Fibroblast of lung (primary cell): Measurements from ENCODE around the gene SYNJ1. TPM values are rescaled to one million over a fixed set of nuclear protein-coding genes. Genes with fewer than 3 reads are reported as not detected.
"Not testable (repeated sequence)": the region's sequence is repeated elsewhere in the genome, so short reads cannot be mapped to it uniquely, and the experiment has no call there.

Experiments
- DNase-seq, 2 donors: peaks; one replicate each; pipeline versions ENCODE4 v3.0.0 to v3.0.0-alpha.2; 2010; ENCODE audit warnings: low read depth in 2 of 2
- H2AFZ ChIP-seq: 2 replicates; pipeline ENCODE4 v1.5.1; 2012; ENCODE audit warnings: low read length, control low read depth, inconsistent platforms
- H3K27ac ChIP-seq: 2 replicates; pipeline ENCODE4 v1.5.1; 2011; ENCODE audit warnings: low read length, control low read depth; ENCODE audit not compliant: insufficient read depth
- H3K27me3 ChIP-seq: 2 replicates; pipeline ENCODE4 v1.5.1; 2011; ENCODE audit warnings: mild to moderate bottlenecking, low read length; ENCODE audit not compliant: control insufficient read depth, insufficient read depth
- H3K36me3 ChIP-seq: 2 replicates; pipeline ENCODE4 v1.5.1; 2011; ENCODE audit warnings: low read length; ENCODE audit not compliant: control insufficient read depth, insufficient read depth
- H3K4me1 ChIP-seq: 2 replicates; pipeline ENCODE4 v1.5.1; 2011; ENCODE audit warnings: low read length; ENCODE audit not compliant: control insufficient read depth, insufficient read depth; ENCODE audit errors: extremely low read depth
- H3K4me2 ChIP-seq: 2 replicates; pipeline ENCODE4 v1.5.1; 2011; ENCODE audit warnings: low read length, control low read depth; ENCODE audit not compliant: insufficient read depth; ENCODE audit errors: extremely low read depth
- H3K4me3 ChIP-seq, 4 experiments: fragments of 200-600 bp in 1 of 4; sonication (generic) in 1 of 4; replicated peaks in 1 of 4; 2 replicates each; pipeline ENCODE4 v1.5.1; 2011 to 2016; ENCODE audit warnings: low read length in 4 of 4, low read depth in 3 of 4, mild to moderate bottlenecking in 3 of 4, control low read depth in 2 of 4, inconsistent platforms in 1 of 4, mixed read lengths in 1 of 4; ENCODE audit not compliant: insufficient read depth in 1 of 4; ENCODE audit errors: control extremely low read depth in 1 of 4
- H3K79me2 ChIP-seq: 2 replicates; pipeline ENCODE4 v1.5.1; 2012; ENCODE audit warnings: mild to moderate bottlenecking, low read length, inconsistent platforms; ENCODE audit not compliant: control insufficient read depth, insufficient read depth
- H3K9ac ChIP-seq: 2 replicates; pipeline ENCODE4 v1.5.1; 2011; ENCODE audit warnings: mild to moderate bottlenecking, low read length, control low read depth; ENCODE audit not compliant: insufficient read depth
- H3K9me3 ChIP-seq: 2 replicates; pipeline ENCODE4 v1.5.1; 2012; ENCODE audit warnings: low read depth, low read length; ENCODE audit not compliant: control insufficient read depth, insufficient read depth
- H4K20me1 ChIP-seq: 2 replicates; pipeline ENCODE4 v1.5.1; 2011; ENCODE audit warnings: low read length; ENCODE audit not compliant: control insufficient read depth, insufficient read depth; ENCODE audit errors: extremely low read depth
- EZH2 ChIP-seq: IDR thresholded peaks from 2 replicates; pipeline ENCODE4 v1.5.1; 2012; ENCODE audit warnings: low read length, control low read depth, mild to moderate bottlenecking; ENCODE audit errors: missing control alignments
- polyA plus RNA-seq, 2 donors: library from polyadenylated mRNA; depleted of rRNA in 1 of 2; stranded (reverse) in 1 of 2; unstranded in 1 of 2; fragments of >200 nt; gene quantifications; 2 replicates each; pipeline ENCODE4 v1.2.1, GENCODE V29; 2011 to 2012; ENCODE audit warnings: missing spikeins in 1 of 2
- total RNA-seq: library from RNA; depleted of rRNA; stranded (reverse); fragments of >200 nt; gene quantifications from 2 replicates; pipeline ENCODE4 v1.2.1, GENCODE V29; 2014
- TF ChIP-seq, protein P1 (sequence below), 2 donors: IDR thresholded peaks in 1 of 2; conservative IDR thresholded peaks in 1 of 2; 1 replicate in 1 of 2; 2 replicates in 1 of 2; pipeline ENCODE4 v1.5.1; 2011 to 2012; ENCODE audit warnings: low read length in 2 of 2, control low read depth in 1 of 2, inconsistent platforms in 1 of 2, low read depth in 1 of 2, mild to moderate bottlenecking in 1 of 2

The SYNJ1 gene
- total and polyA plus RNA-seq, 2 donors (not counting 1 experiment from before 2014, with no cell fraction given) = 6.1 to 10.4 TPM

DNA sequence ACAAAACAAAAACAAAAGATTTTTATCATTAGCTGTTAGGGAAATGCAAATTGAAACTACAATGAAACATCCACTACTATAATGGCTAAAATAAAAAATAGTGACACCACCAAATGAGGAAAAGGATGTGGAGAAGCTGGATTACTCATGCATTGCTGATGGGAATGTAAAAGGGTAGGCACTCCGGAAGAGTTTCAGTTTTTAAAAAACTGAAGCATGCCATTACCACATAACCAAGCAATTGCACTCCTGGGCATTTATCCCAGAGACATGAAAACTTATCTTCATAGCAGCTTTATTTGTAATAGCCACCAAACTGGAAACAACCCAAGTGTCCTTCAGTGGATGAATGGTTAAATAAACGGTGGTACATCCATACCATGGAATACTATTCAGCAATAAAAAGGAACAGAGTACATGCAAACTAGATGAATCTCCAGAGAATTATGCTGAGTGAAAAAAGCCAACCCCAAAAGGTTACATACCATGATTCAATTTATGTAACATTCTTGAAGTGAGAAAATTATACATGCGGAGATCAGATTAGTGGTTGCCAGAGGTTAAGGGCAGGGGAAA, 101.1 kb downstream of the SYNJ1 start:
- TF ChIP-seq, protein P1, sequence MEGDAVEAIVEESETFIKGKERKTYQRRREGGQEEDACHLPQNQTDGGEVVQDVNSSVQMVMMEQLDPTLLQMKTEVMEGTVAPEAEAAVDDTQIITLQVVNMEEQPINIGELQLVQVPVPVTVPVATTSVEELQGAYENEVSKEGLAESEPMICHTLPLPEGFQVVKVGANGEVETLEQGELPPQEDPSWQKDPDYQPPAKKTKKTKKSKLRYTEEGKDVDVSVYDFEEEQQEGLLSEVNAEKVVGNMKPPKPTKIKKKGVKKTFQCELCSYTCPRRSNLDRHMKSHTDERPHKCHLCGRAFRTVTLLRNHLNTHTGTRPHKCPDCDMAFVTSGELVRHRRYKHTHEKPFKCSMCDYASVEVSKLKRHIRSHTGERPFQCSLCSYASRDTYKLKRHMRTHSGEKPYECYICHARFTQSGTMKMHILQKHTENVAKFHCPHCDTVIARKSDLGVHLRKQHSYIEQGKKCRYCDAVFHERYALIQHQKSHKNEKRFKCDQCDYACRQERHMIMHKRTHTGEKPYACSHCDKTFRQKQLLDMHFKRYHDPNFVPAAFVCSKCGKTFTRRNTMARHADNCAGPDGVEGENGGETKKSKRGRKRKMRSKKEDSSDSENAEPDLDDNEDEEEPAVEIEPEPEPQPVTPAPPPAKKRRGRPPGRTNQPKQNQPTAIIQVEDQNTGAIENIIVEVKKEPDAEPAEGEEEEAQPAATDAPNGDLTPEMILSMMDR (conservative IDR thresholded peaks at IDR 0.05 in 1 of 2, IDR thresholded peaks at IDR 0.05 in 1 of 2; ENCODE audit: low read depth in 1 of 2, low read length in 2 of 2) = no peak
- no peak for TF ChIP-seq EZH2
- no peaks in the 10 kb centered on the region for H3K9me3 ChIP-seq
- H3K79me2 ChIP-seq = no peaks in the 10 kb centered on the region
- H3K27ac ChIP-seq = no peak overlapping the region
- DNase-seq = peak; percentile 37 to 84
- H3K4me2 ChIP-seq = no peak overlapping the region
- no peaks in the 10 kb centered on the region for H3K27me3 ChIP-seq
- H2AFZ ChIP-seq = no peak overlapping the region
- H3K9ac ChIP-seq = no peak overlapping the region
- H3K4me1 ChIP-seq = no peaks in the 10 kb centered on the region
- no peaks in the 10 kb centered on the region for H3K36me3 ChIP-seq
- no peak overlapping the region for H3K4me3 ChIP-seq
- no peaks in the 10 kb centered on the region for H4K20me1 ChIP-seq

DNA sequence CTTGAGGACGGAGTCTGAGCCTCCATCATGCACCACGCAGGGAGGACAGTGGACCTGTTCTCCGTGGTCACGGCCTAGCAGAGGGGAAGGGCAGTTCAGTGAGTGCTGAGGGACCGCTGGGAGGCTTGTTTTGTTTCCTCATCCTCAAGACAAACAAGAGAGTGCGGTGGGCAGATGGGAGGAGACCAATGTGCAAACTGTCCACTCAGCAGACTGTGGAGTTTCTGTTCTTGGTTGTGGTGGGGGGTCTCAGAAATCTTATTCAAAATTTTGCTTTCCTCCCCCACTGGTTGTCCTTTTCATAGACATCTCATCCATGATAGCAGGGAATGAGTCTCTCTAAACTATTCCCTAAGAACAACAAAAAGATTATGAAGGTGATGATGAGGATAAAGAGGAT, 109.6 kb downstream of the SYNJ1 start:
- not testable (repeated sequence) for H3K9ac ChIP-seq, H3K27ac ChIP-seq, H3K4me3 ChIP-seq, H3K36me3 ChIP-seq, H3K27me3 ChIP-seq, DNase-seq, H3K79me2 ChIP-seq, H3K4me1 ChIP-seq, H2AFZ ChIP-seq, H3K9me3 ChIP-seq, H4K20me1 ChIP-seq, H3K4me2 ChIP-seq

DNA sequence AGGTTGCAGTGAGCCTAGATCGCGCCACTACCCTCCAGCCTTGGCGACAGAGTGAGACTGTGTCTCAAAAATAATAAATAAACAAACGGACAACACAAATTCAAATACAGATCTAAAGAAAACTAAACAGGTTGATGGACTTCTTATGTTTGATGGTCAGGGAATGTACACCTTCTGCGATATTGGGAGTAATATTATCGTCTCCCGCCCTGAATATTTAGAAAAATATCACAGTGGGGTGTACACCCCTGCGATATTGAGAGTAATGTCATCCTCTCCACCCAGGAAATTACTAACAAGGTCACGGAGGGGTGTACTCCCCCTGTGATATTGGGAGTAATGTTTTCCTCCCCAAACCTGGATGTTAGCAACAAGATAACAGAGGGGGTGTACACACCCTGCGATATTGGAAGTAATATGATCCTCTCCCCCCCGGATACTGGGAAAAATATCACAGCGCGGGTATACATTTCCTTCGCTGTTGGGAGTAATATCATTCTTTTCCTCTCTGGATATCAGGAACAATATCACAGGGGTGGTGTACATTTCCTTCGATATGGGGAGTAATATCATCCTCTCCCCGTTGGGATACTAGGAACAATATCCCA, 114.3 kb downstream of the SYNJ1 start:
- H3K36me3 ChIP-seq = no peaks in the 10 kb centered on the region
- peak overlapping the region; percentile 59 for H3K4me2 ChIP-seq
- peak overlapping the region; percentile 96 for H2AFZ ChIP-seq
- no peak for DNase-seq
- H3K4me3 ChIP-seq = peak overlapping the region; percentile 75 to 94 (median 87)
- H3K4me1 ChIP-seq = no peaks in the 10 kb centered on the region
- TF ChIP-seq EZH2 = no peak
- TF ChIP-seq, protein P1 (conservative IDR thresholded peaks at IDR 0.05 in 1 of 2, IDR thresholded peaks at IDR 0.05 in 1 of 2; ENCODE audit: low read depth in 1 of 2, low read length in 2 of 2) = no peak
- H4K20me1 ChIP-seq = no peaks in the 10 kb centered on the region
- no peak overlapping the region for H3K9ac ChIP-seq
- H3K9me3 ChIP-seq = no peaks in the 10 kb centered on the region
- H3K27ac ChIP-seq = no peak overlapping the region
- no peaks in the 10 kb centered on the region for H3K27me3 ChIP-seq
- peaks cover 16% of the 10 kb centered on the region for H3K79me2 ChIP-seq
